ENCODE results near the gene FRZB.
A peak's percentile ranks its signal among the peaks of the same experiment; 100 is the strongest.

DNA sequence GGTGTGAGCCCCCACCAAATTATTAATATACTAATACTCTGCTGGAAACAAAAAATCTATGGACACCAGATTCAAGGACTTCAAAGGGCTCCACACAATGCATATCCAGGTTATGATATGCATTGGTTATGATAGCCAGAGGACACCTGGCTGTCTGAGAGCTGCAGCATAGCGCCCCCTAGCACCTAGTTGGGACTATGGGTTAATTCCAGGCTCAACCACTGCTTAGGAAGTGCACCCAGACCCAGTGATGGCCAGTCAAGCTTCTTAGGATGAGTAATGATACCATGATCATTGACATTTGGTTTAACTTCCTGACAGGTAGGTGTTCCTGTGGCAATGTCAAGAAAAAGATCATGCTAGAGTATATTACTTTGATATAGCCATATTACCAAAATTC, 3.8 kb upstream of the FRZB start:
- no peak for TF ChIP-seq JUN (CRISPR knock-in tag; IDR thresholded peaks at IDR 0.05)
- TF ChIP-seq, protein P1, sequence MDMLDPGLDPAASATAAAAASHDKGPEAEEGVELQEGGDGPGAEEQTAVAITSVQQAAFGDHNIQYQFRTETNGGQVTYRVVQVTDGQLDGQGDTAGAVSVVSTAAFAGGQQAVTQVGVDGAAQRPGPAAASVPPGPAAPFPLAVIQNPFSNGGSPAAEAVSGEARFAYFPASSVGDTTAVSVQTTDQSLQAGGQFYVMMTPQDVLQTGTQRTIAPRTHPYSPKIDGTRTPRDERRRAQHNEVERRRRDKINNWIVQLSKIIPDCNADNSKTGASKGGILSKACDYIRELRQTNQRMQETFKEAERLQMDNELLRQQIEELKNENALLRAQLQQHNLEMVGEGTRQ (CRISPR knock-in tag; IDR thresholded peaks at IDR 0.05): no peak
- TF ChIP-seq, protein P2, sequence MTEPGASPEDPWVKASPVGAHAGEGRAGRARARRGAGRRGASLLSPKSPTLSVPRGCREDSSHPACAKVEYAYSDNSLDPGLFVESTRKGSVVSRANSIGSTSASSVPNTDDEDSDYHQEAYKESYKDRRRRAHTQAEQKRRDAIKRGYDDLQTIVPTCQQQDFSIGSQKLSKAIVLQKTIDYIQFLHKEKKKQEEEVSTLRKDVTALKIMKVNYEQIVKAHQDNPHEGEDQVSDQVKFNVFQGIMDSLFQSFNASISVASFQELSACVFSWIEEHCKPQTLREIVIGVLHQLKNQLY (CRISPR knock-in tag; IDR thresholded peaks at IDR 0.05): no peak
- TF ChIP-seq, protein P3, sequence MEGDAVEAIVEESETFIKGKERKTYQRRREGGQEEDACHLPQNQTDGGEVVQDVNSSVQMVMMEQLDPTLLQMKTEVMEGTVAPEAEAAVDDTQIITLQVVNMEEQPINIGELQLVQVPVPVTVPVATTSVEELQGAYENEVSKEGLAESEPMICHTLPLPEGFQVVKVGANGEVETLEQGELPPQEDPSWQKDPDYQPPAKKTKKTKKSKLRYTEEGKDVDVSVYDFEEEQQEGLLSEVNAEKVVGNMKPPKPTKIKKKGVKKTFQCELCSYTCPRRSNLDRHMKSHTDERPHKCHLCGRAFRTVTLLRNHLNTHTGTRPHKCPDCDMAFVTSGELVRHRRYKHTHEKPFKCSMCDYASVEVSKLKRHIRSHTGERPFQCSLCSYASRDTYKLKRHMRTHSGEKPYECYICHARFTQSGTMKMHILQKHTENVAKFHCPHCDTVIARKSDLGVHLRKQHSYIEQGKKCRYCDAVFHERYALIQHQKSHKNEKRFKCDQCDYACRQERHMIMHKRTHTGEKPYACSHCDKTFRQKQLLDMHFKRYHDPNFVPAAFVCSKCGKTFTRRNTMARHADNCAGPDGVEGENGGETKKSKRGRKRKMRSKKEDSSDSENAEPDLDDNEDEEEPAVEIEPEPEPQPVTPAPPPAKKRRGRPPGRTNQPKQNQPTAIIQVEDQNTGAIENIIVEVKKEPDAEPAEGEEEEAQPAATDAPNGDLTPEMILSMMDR (IDR thresholded peaks at IDR 0.05): peak; percentile 92
